HepG2 (cell line): Measurements from ENCODE around the gene MMP17.

ENCODE experiments used
- BHLHE40 ChIP-seq: IDR thresholded peaks from 2 replicates; pipeline ENCODE4 v1.6.1; 2011; ENCODE audit warnings: low read length, improper control_type of control experiment
- CBX1 ChIP-seq: IDR thresholded peaks from one replicate; pipeline ENCODE4 v1.6.1; 2016; ENCODE audit warnings: antibody characterized with exemption, low read depth
- KLF16 ChIP-seq, 2 experiments: sonication (generic) in 1 of 2; formaldehyde crosslinking in 1 of 2; IDR thresholded peaks; 2 replicates each; pipeline versions ENCODE4 v1.6.1 to v1.8.0; 2016 to 2023; ENCODE audit warnings: missing genetic modification reagents in 2 of 2, missing compliant biosample characterization in 1 of 2
- MAZ ChIP-seq, 2 experiments: sonication (generic) in 1 of 2; formaldehyde crosslinking in 1 of 2; IDR thresholded peaks; 2 replicates each; pipeline versions ENCODE4 v1.5.0 to v1.6.1; 2012 to 2020; ENCODE audit warnings: low read depth in 2 of 2, mild to moderate bottlenecking in 2 of 2, borderline replicate concordance in 1 of 2, improper control_type of control experiment in 1 of 2, low read length in 1 of 2, missing genetic modification reagents in 1 of 2, moderate library complexity in 1 of 2
- POLR2A ChIP-seq, 2 experiments: IDR thresholded peaks; 2 replicates each; pipeline ENCODE4 v1.6.1; 2011; ENCODE audit warnings: low read depth in 2 of 2, low read length in 2 of 2, mild to moderate bottlenecking in 1 of 2, moderate library complexity in 1 of 2; ENCODE audit not compliant: insufficient read depth in 1 of 2
- RAD21 ChIP-seq: fragments of 450-650 bp; formaldehyde crosslinking; IDR thresholded peaks from 2 replicates; pipeline ENCODE4 v1.5.0; 2020; ENCODE audit warnings: mild to moderate bottlenecking
- SP4 ChIP-seq: sonication (generic); formaldehyde crosslinking; IDR thresholded peaks from 2 replicates; pipeline ENCODE4 v1.8.1; 2023; ENCODE audit warnings: mild to moderate bottlenecking, missing genetic modification reagents
- TGIF2 ChIP-seq: IDR thresholded peaks from 2 replicates; pipeline ENCODE4 v1.6.1; 2016; ENCODE audit warnings: control low read depth, missing compliant biosample characterization
- ZNF121 ChIP-seq: sonication (generic); formaldehyde crosslinking; IDR thresholded peaks from 2 replicates; pipeline ENCODE4 v1.5.0; 2020; ENCODE audit warnings: mild to moderate bottlenecking, missing genetic modification reagents
- ZNF24 ChIP-seq: fragments of 450-650 bp; IDR thresholded peaks from 2 replicates; pipeline ENCODE4 v1.6.1; 2017; ENCODE audit warnings: antibody characterized with exemption, mild to moderate bottlenecking
- ZNF263 ChIP-seq: sonication (generic); formaldehyde crosslinking; IDR thresholded peaks from 2 replicates; pipeline ENCODE4 v1.4.0; 2020; ENCODE audit warnings: missing genetic modification reagents
- ZNF737 ChIP-seq: sonication (generic); formaldehyde crosslinking; IDR thresholded peaks from 2 replicates; pipeline ENCODE4 v1.5.0; 2020; ENCODE audit warnings: missing genetic modification reagents, mild to moderate bottlenecking, borderline replicate concordance
- TF ChIP-seq, protein P1 (sequence below): sonication (generic); formaldehyde crosslinking; IDR thresholded peaks from 2 replicates; pipeline ENCODE4 v1.4.0; 2020; ENCODE audit warnings: missing genetic modification reagents

DNA sequence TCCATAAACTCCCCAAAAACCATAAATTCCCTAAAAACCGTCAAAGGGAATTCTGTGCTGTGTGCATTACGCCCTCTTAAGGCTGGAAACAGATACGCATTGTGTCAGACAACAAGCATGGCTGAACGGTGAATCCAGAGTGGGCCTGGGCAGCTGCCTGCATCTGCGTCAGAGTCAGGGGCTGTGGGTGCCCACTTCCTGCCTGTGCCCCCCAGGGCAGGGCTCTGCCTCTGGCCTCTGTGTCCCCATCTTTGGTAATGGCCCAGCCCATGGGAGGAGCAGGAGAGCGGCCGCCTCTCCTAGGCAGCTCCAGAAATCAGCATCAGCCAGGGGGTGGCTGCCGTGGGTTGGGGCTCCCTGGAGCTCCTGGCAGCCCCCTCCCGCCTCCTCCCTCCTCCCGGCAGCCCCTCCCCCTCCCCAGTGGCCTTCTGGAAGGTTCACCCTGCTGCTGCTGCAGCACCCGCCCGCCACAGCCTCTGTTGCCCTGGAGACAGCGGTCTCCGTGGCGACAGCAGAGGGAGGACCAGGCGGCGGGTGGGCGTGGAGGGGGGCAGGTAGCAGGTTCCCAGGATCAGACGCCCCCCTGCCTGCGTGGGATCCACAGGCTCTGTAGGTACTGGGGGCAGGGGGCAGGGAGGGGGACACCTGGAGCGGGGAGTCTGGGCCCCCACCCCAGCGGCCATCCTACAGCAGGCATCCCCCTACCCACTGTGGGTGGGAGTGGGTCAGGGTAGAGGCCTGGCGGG is 5.9 kb downstream of the MMP17 start:
- no peak for TF ChIP-seq SP4 (CRISPR knock-in tag)
- no peak for TF ChIP-seq ZNF737
- TF ChIP-seq ZNF24, result no peak
- TF ChIP-seq TGIF2, result no peak
- TF ChIP-seq KLF16 (CRISPR knock-in tag; IDR thresholded peaks at IDR 0.05), result no peak
- no peak for TF ChIP-seq CBX1
- no peak for TF ChIP-seq ZNF263 (CRISPR knock-in tag)
- TF ChIP-seq BHLHE40, result no peak
- peak; percentile 20; the same call in 1 of the 2 replicates for TF ChIP-seq RAD21
- no peak for TF ChIP-seq ZNF121 (CRISPR knock-in tag)
- no peak for TF ChIP-seq MAZ (IDR thresholded peaks at IDR 0.05; ENCODE audit: borderline replicate concordance, low read depth, low read length)
- no peak for TF ChIP-seq MAZ (CRISPR knock-in tag; IDR thresholded peaks at IDR 0.05; ENCODE audit: low read depth)
- TF ChIP-seq, protein P1, sequence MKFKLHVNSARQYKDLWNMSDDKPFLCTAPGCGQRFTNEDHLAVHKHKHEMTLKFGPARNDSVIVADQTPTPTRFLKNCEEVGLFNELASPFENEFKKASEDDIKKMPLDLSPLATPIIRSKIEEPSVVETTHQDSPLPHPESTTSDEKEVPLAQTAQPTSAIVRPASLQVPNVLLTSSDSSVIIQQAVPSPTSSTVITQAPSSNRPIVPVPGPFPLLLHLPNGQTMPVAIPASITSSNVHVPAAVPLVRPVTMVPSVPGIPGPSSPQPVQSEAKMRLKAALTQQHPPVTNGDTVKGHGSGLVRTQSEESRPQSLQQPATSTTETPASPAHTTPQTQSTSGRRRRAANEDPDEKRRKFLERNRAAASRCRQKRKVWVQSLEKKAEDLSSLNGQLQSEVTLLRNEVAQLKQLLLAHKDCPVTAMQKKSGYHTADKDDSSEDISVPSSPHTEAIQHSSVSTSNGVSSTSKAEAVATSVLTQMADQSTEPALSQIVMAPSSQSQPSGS, result no peak
- TF ChIP-seq POLR2A (IDR thresholded peaks at IDR 0.05; ENCODE audit: insufficient read depth in 1 of 2, low read depth in 2 of 2, low read length in 2 of 2), result no peak
